HEK293 (cell line): Measurements from ENCODE around the gene LPGAT1.

Source experiments
- CTCF ChIA-PET: fragments of 350-600 bp; formaldehyde crosslinking; extraction: SDS; loops from one replicate; lab custom pipeline; 2021; ENCODE audit warnings: antibody characterized with exemption; lab: Yijun Ruan, JAX
- POLR2A ChIA-PET: fragments of 300-600 bp; formaldehyde crosslinking; extraction: SDS; loops from one replicate; lab custom pipeline; 2020; ENCODE audit warnings: antibody characterized with exemption, inconsistent platforms; lab: Yijun Ruan, JAX
- H3K27ac ChIP-seq: fragments of 200-500 bp; sonication (Bioruptor generic); 2 replicates; pipeline ENCODE4 v1.5.1; 2014; ENCODE audit warnings: low read depth, low read length, control low read depth, inconsistent platforms; ENCODE audit errors: extremely low read depth
- H3K36me3 ChIP-seq, 2 experiments: fragments of 200-500 bp in 1 of 2; sonication (Bioruptor generic) in 1 of 2; 1 replicate in 1 of 2; 2 replicates in 1 of 2; pipeline ENCODE4 v1.5.1; 2014 to 2017; ENCODE audit warnings: inconsistent platforms in 2 of 2, low read length in 2 of 2; ENCODE audit not compliant: control insufficient read depth in 2 of 2, insufficient read depth in 1 of 2
- H3K4me1 ChIP-seq: fragments of 200-500 bp; sonication (Bioruptor generic); 2 replicates; pipeline ENCODE4 v1.5.1; 2014; ENCODE audit warnings: mild to moderate bottlenecking, low read length, inconsistent platforms; ENCODE audit not compliant: control insufficient read depth, insufficient read depth
- H3K4me3 ChIP-seq: 2 replicates; pipeline ENCODE4 v1.5.1; 2011; ENCODE audit warnings: low read depth, mild to moderate bottlenecking, control low read depth, low read length, moderate library complexity
- H3K9me3 ChIP-seq: fragments of 200-500 bp; sonication (Bioruptor generic); 2 replicates; pipeline ENCODE4 v1.5.1; 2014; ENCODE audit warnings: low read depth, low read length, inconsistent platforms; ENCODE audit not compliant: control insufficient read depth, insufficient read depth
- GLI4 ChIP-seq: fragments of 450-650 bp; formaldehyde crosslinking; IDR thresholded peaks from 2 replicates; pipeline ENCODE4 v1.5.1; 2016; ENCODE audit warnings: missing biosample characterization, missing genetic modification characterization
- HOXD13 ChIP-seq: sonication (generic); formaldehyde crosslinking; IDR thresholded peaks from 2 replicates; pipeline ENCODE4 v1.8.0; 2022; ENCODE audit warnings: missing genetic modification reagents, borderline replicate concordance
- KLF17 ChIP-seq: fragments of 450-650 bp; formaldehyde crosslinking; IDR thresholded peaks from 2 replicates; pipeline ENCODE4 v1.5.1; 2016; ENCODE audit warnings: missing biosample characterization, missing genetic modification characterization
- KLF7 ChIP-seq: fragments of 450-650 bp; formaldehyde crosslinking; IDR thresholded peaks from 2 replicates; pipeline ENCODE4 v1.5.1; 2016; ENCODE audit warnings: missing biosample characterization, missing genetic modification characterization, borderline replicate concordance
- SALL2 ChIP-seq: fragments of 450-650 bp; formaldehyde crosslinking; IDR thresholded peaks from 2 replicates; pipeline ENCODE4 v1.5.0; 2017; ENCODE audit warnings: missing biosample characterization, mild to moderate bottlenecking, missing genetic modification characterization, borderline replicate concordance
- SP3 ChIP-seq: fragments of 450-650 bp; formaldehyde crosslinking; IDR thresholded peaks from 2 replicates; pipeline ENCODE4 v1.5.1; 2016; ENCODE audit warnings: missing biosample characterization, missing genetic modification characterization
- ZBTB49 ChIP-seq: fragments of 450-650 bp; formaldehyde crosslinking; IDR thresholded peaks from 2 replicates; pipeline ENCODE4 v1.5.1; 2016; ENCODE audit warnings: missing biosample characterization, missing genetic modification characterization, low read depth
- ZFHX2 ChIP-seq: fragments of 450-650 bp; formaldehyde crosslinking; conservative IDR thresholded peaks from 2 replicates; pipeline ENCODE4 v1.5.1; 2016; ENCODE audit warnings: missing biosample characterization, missing genetic modification characterization
- ZNF16 ChIP-seq: fragments of 450-650 bp; formaldehyde crosslinking; IDR thresholded peaks from 2 replicates; pipeline ENCODE4 v1.5.1; 2016; ENCODE audit warnings: low read depth, missing biosample characterization, missing genetic modification characterization
- ZNF211 ChIP-seq: fragments of 450-650 bp; formaldehyde crosslinking; IDR thresholded peaks from 2 replicates; pipeline ENCODE4 v1.5.1; 2016; ENCODE audit warnings: low read depth, missing biosample characterization, missing genetic modification characterization
- ZNF214 ChIP-seq: fragments of 450-650 bp; formaldehyde crosslinking; IDR thresholded peaks from 2 replicates; pipeline ENCODE4 v1.5.1; 2017; ENCODE audit warnings: missing biosample characterization, mild to moderate bottlenecking, missing genetic modification characterization, borderline replicate concordance
- ZNF24 ChIP-seq: fragments of 450-650 bp; formaldehyde crosslinking; IDR thresholded peaks from 2 replicates; pipeline ENCODE4 v1.5.1; 2016; ENCODE audit warnings: missing biosample characterization, missing genetic modification characterization
- ZNF266 ChIP-seq: fragments of 450-650 bp; formaldehyde crosslinking; IDR thresholded peaks from 2 replicates; pipeline ENCODE4 v1.5.1; 2016; ENCODE audit warnings: missing biosample characterization, missing genetic modification characterization, low read depth
- ZNF341 ChIP-seq: fragments of 450-650 bp; formaldehyde crosslinking; IDR thresholded peaks from 2 replicates; pipeline ENCODE4; 2016; ENCODE audit warnings: low read depth, missing biosample characterization, missing genetic modification characterization
- ZNF366 ChIP-seq: fragments of 450-650 bp; formaldehyde crosslinking; conservative IDR thresholded peaks from 2 replicates; pipeline ENCODE4 v1.5.1; 2016; ENCODE audit warnings: missing biosample characterization, missing genetic modification characterization
- ZNF394 ChIP-seq: fragments of 450-650 bp; formaldehyde crosslinking; IDR thresholded peaks from 2 replicates; pipeline ENCODE4 v1.5.1; 2016; ENCODE audit warnings: missing biosample characterization, missing genetic modification characterization, mild to moderate bottlenecking, moderate library complexity, borderline replicate concordance
- ZNF473 ChIP-seq: fragments of 450-650 bp; formaldehyde crosslinking; IDR thresholded peaks from 2 replicates; pipeline ENCODE4 v1.5.1; 2017; ENCODE audit warnings: missing biosample characterization, missing genetic modification characterization
- ZNF521 ChIP-seq: fragments of 450-650 bp; formaldehyde crosslinking; IDR thresholded peaks from 2 replicates; pipeline ENCODE4 v1.5.1; 2017; ENCODE audit warnings: missing biosample characterization, mild to moderate bottlenecking, missing genetic modification characterization
- ZNF548 ChIP-seq: fragments of 450-650 bp; formaldehyde crosslinking; IDR thresholded peaks from 2 replicates; pipeline ENCODE4 v1.5.1; 2016; ENCODE audit warnings: missing biosample characterization, missing genetic modification characterization
- ZNF555 ChIP-seq: fragments of 450-650 bp; formaldehyde crosslinking; conservative IDR thresholded peaks from 2 replicates; pipeline ENCODE4 v1.5.1; 2017; ENCODE audit warnings: missing biosample characterization, mild to moderate bottlenecking, missing genetic modification characterization, inconsistent platforms
- ZNF629 ChIP-seq: fragments of 450-650 bp; formaldehyde crosslinking; IDR thresholded peaks from 2 replicates; pipeline ENCODE4 v1.5.1; 2017; ENCODE audit warnings: missing biosample characterization, missing genetic modification characterization
- ZNF677 ChIP-seq: fragments of 450-650 bp; IDR thresholded peaks from 2 replicates; pipeline ENCODE4 v1.5.0; 2018; ENCODE audit warnings: missing biosample characterization, mild to moderate bottlenecking, missing genetic modification characterization, moderate library complexity
- ZNF747 ChIP-seq: fragments of 450-650 bp; formaldehyde crosslinking; IDR thresholded peaks from 2 replicates; pipeline ENCODE4 v1.5.1; 2016; ENCODE audit warnings: missing biosample characterization, missing genetic modification characterization
- ZNF837 ChIP-seq: fragments of 450-650 bp; formaldehyde crosslinking; IDR thresholded peaks from 2 replicates; pipeline ENCODE4 v1.5.1; 2016; ENCODE audit warnings: missing biosample characterization, missing genetic modification characterization
- TF ChIP-seq, protein P1 (sequence below): fragments of 450-650 bp; formaldehyde crosslinking; IDR thresholded peaks from 2 replicates; pipeline ENCODE4 v1.5.1; 2017; ENCODE audit warnings: missing biosample characterization, mild to moderate bottlenecking, missing genetic modification characterization, moderate library complexity

The LPGAT1 gene

DNA sequence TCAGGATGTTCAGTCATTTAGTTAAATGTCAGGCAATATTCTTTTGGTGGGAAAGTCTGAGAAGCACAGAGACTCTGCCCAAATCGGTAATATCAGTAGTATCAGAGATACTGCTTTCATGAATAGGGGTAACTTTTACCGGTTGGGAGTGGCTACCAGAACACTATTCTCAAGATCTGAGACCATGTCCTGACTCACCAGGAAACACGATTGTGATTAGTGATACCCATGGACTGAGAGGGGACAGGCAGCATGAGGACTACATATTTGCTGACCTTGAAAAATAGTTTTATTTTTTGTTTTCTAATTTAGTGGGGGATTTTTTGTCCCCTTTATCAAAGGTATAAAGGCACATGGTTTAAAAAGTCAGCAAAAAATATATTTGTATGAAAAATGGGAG is 79.1 kb downstream of the LPGAT1 start (continued):
- no peak for TF ChIP-seq ZBTB49
- TF ChIP-seq ZNF24 (tag by site-specific recombination), result no peak
- TF ChIP-seq GLI4 (tag by site-specific recombination), result no peak
- no peak for TF ChIP-seq HOXD13 (CRISPR knock-in tag)
- no peak for TF ChIP-seq ZNF555 (tag by site-specific recombination)
- TF ChIP-seq, protein P1, sequence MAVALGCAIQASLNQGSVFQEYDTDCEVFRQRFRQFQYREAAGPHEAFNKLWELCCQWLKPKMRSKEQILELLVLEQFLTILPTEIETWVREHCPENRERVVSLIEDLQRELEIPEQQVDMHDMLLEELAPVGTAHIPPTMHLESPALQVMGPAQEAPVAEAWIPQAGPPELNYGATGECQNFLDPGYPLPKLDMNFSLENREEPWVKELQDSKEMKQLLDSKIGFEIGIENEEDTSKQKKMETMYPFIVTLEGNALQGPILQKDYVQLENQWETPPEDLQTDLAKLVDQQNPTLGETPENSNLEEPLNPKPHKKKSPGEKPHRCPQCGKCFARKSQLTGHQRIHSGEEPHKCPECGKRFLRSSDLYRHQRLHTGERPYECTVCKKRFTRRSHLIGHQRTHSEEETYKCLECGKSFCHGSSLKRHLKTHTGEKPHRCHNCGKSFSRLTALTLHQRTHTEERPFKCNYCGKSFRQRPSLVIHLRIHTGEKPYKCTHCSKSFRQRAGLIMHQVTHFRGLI (tag by site-specific recombination), result no peak
- no peak for TF ChIP-seq ZNF473 (tag by site-specific recombination)
- no peak for TF ChIP-seq ZNF677 (tag by site-specific recombination)
- TF ChIP-seq, all 188 proteins: peak for 0

- POLR2A ChIA-PET, result interaction anchor here (1.0 kb wide), 1 partner anchor 14 kb away, joined by 3 read pairs; no protein-coding TSS in a partner anchor
- peaks cover 6% of the 10 kb centered on the region; the same call in 1 of the 2 replicates for H3K4me1 ChIP-seq
- TF ChIP-seq ZNF548 (tag by site-specific recombination) (no peak), ZNF394 (no peak), ZNF747 (no peak)
- TF ChIP-seq, all 188 proteins: peak for 0
- CTCF ChIA-PET, result interaction anchor here (0.7 kb wide), 1 partner anchor 229 kb away, joined by 3 read pairs; no protein-coding TSS in a partner anchor
- no peaks in the 10 kb centered on the region for H3K9me3 ChIP-seq
- no peak overlapping the region for H3K27ac ChIP-seq
- no peak overlapping the region for H3K4me3 ChIP-seq
- peaks cover 0 to 26% of the 10 kb centered on the region in 2 experiments; a peak in 1 of 3 replicates for H3K36me3 ChIP-seq
These were observed 80.0 kb downstream of the LPGAT1 start for GRCh38 chr1:211750599-211750998.

DNA sequence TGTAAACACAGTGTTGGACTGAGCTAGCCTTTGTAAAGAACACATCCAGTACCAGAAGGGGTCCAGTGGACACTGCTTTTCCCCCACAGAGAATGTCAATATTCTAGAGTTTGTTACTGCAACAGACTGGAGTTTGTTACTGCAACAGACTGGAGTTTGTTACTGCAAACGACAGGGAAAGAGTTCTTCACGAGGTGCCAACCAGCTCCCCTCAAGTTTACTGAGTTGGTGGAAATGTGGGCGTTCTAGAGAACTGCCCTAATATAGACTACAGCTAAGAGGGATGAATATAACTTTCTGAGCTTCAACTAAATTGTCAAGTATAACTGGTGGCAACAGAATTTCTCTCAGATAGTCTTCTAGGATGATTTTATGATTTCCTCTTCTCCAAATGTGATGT is 81.3 kb downstream of the LPGAT1 start:
- Histone ChIP-seq H3K27ac (no peak overlapping the region), H3K4me3 (no peak overlapping the region), H3K4me1 (peaks cover 6% of the 10 kb centered on the region; the same call in 1 of the 2 replicates), H3K9me3 (no peaks in the 10 kb centered on the region), H3K36me3 (peaks cover 0 to 26% of the 10 kb centered on the region in 2 experiments; a peak in 1 of 3 replicates)
- CTCF ChIA-PET, result interaction anchor here (0.6 to 0.7 kb wide), 3 partner anchors 25 to 706 kb away, joined by 3 to 5 read pairs (median 3); no protein-coding TSS in a partner anchor
- POLR2A ChIA-PET, result no interaction called here
- TF ChIP-seq ZNF16, result no peak
- TF ChIP-seq ZNF214 (tag by site-specific recombination), result no peak
- no peak for TF ChIP-seq ZNF837 (tag by site-specific recombination)
- TF ChIP-seq ZFHX2 (tag by site-specific recombination), result no peak
- TF ChIP-seq SP3 (tag by site-specific recombination), result no peak
- no peak for TF ChIP-seq ZNF521 (tag by site-specific recombination)
- TF ChIP-seq ZNF341, result no peak
- TF ChIP-seq ZNF629 (tag by site-specific recombination), result no peak
- no peak for TF ChIP-seq ZNF366 (tag by site-specific recombination)
- TF ChIP-seq KLF7 (tag by site-specific recombination), result no peak
- TF ChIP-seq KLF17 (tag by site-specific recombination), result no peak
- no peak for TF ChIP-seq ZNF266
- TF ChIP-seq SALL2 (tag by site-specific recombination), result no peak
- TF ChIP-seq ZNF211 (tag by site-specific recombination), result no peak
- TF ChIP-seq ZBTB49, result no peak
- TF ChIP-seq, all 188 proteins: peak for 0
